Spleen (tissue), 11 donors: Measurements from ENCODE around the gene C1orf159. TPM values are rescaled to one million over a fixed set of nuclear protein-coding genes. Genes with fewer than 3 reads are reported as not detected.

Experiments
- DNase-seq: peaks from one replicate; pipeline ENCODE4 v3.0.0-alpha.2; 2020
- H3K27ac ChIP-seq, 8 donors: fragments of 200-600 bp; sonication (generic) in 7 of 8; 1 replicate in 4 of 8; 2 replicates in 4 of 8; pipeline versions ENCODE4 v1.5.0 to v1.8.0; 2016 to 2021; ENCODE audit warnings: inconsistent platforms in 4 of 8, mild to moderate bottlenecking in 4 of 8, moderate library complexity in 1 of 8
- H3K27me3 ChIP-seq, 7 donors: fragments of 200-600 bp; sonication (generic) in 6 of 7; replicated peaks in 1 of 7; 1 replicate in 4 of 7; 2 replicates in 3 of 7; pipeline versions ENCODE4 v1.5.0 to v1.8.0; 2016 to 2021; ENCODE audit warnings: inconsistent platforms in 3 of 7, mild to moderate bottlenecking in 1 of 7
- H3K36me3 ChIP-seq, 6 donors: fragments of 200-600 bp; sonication (generic) in 5 of 6; 1 replicate in 4 of 6; 2 replicates in 2 of 6; pipeline versions ENCODE4 v1.5.0 to v1.8.0; 2016 to 2021; ENCODE audit warnings: inconsistent platforms in 2 of 6
- H3K4me1 ChIP-seq, 6 donors: fragments of 200-600 bp; sonication (generic) in 5 of 6; 1 replicate in 3 of 6; 2 replicates in 3 of 6; pipeline versions ENCODE4 v1.5.0 to v1.8.0; 2016 to 2021; ENCODE audit warnings: inconsistent platforms in 3 of 6
- H3K4me3 ChIP-seq, 8 donors: fragments of 200-600 bp; sonication (generic) in 7 of 8; 1 replicate in 4 of 8; 2 replicates in 4 of 8; pipeline versions ENCODE4 v1.5.0 to v1.8.0; 2016 to 2021; ENCODE audit warnings: inconsistent platforms in 4 of 8, mild to moderate bottlenecking in 4 of 8, moderate library complexity in 2 of 8
- H3K9me3 ChIP-seq, 8 donors: fragments of 200-600 bp; sonication (generic) in 7 of 8; 1 replicate in 4 of 8; 2 replicates in 4 of 8; pipeline versions ENCODE4 v1.5.0 to v1.8.0; 2016 to 2021; ENCODE audit warnings: inconsistent platforms in 4 of 8
- CTCF ChIP-seq, 11 experiments: fragments of 200-600 bp in 7 of 11; fragments of 450-650 bp in 4 of 11; sonication (generic) in 4 of 11; IDR thresholded peaks in 8 of 11; conservative IDR thresholded peaks in 3 of 11; 1 replicate in 7 of 11; 2 replicates in 4 of 11; pipeline versions ENCODE4 v1.4.0 to v1.8.0; 2016 to 2021; ENCODE audit warnings: antibody characterized with exemption in 11 of 11, inconsistent platforms in 4 of 11, mild to moderate bottlenecking in 1 of 11
- POLR2A ChIP-seq, 3 donors: fragments of 450-650 bp; IDR thresholded peaks; one replicate each; pipeline ENCODE4 v1.5.1; 2017; ENCODE audit warnings: antibody characterized with exemption in 3 of 3, mild to moderate bottlenecking in 1 of 3
- POLR2AphosphoS5 ChIP-seq, 3 donors: sonication (generic); formaldehyde crosslinking; IDR thresholded peaks; one replicate each; pipeline ENCODE4 v1.5.1; 2017; ENCODE audit warnings: antibody characterized with exemption in 3 of 3
- WGBS, 5 donors: extraction: QIAGEN DNeasy Blood & Tissue Kit in 3 of 5; methylation state at CpG; one replicate each; pipeline versions ENCODE4 v1.1.5 to v1.1.7; 2013 to 2018; 5-methylcytosine and 5-hydroxymethylcytosine counted together
- intact Hi-C: fragments of 100-400 bp; cut with DNase I; formaldehyde crosslinking; loops from one replicate; pipeline ENCODE4 v1.15.0; 2023; ENCODE audit warnings: low total_unique reads
- polyA plus RNA-seq, 3 donors: library from polyadenylated mRNA; stranded (reverse); fragments of 200-250 nt; gene quantifications; one replicate each; pipeline ENCODE4 v1.2.1, GENCODE V29; 2013
- total RNA-seq, 7 donors: library from RNA; depleted of rRNA in 3 of 7; stranded (reverse); fragments of >200 nt in 3 of 7; fragmentation: NEBNext Ultra II Directional in 4 of 7; extraction: Animal tissue kit (Norgen Biotek cat#: 25700) in 4 of 7; gene quantifications; one replicate each; pipeline versions ENCODE4 v1.1.0 to v1.2.1, GENCODE V29; 2016 to 2021
- donor health status: healthy with polysubstance abuse.
- donor health status: DM: no; HTN: no; CAD: no; lungs with moderate emphysema.
- donor health status: DM: no; HTN: no; CAD: no.
- donor health status: Bipolar disorder and iron deficiency.
- donor health status: healthy.
- donor health status: DM: no; HTN: no; CAD: no.
- donor health status: DM: yes; HTN: yes; CAD: no.

The C1orf159 gene
- total and polyA plus RNA-seq, 10 donors, result 8.5 to 25.7 (median 18.8) TPM

DNA sequence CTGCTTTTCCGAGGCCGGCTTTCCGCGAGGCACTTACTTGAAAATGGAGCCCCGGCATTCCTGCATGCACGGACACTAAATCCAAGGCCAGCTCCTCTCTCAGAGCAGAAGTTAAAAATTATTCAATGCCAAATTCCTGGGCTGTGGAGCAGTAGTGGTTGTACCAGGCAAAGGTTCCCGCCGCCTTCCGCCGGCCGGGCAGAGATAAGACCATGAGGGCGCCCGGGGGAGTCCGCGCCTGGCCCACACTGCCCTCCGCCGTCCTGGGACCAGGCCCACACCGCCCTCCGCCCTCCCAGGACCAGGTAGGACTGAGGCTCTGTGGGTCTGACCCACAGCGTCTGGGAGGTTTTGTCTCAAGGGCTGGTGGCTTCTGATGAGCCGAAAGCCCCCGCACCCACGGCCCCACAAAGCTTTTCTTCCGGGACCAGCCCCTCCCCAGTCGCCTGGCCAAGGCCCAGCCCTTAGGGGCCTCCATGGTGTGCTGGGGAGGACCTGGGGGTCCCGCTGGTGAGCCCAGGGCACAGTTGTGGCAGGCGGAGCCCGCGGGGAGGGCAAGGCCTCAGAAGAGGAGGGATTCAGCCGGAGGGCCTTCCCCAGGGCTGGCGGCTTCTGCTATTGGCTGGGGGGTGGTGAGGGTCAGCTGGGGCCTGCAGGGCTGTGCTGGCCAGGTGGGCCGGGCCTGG lies 12.7 kb upstream of the C1orf159 start:
- peaks cover 0 to 7% (median 0%) of the 10 kb centered on the region in 7 donors for H3K27me3 ChIP-seq
- peak; percentile 49 for DNase-seq
- no peaks in the 10 kb centered on the region for H3K4me1 ChIP-seq
- TF ChIP-seq CTCF (IDR thresholded peaks at IDR 0.05 in 8 of 11, conservative IDR thresholded peaks at IDR 0.05 in 3 of 11) (no peak), POLR2A (IDR thresholded peaks at IDR 0.05) (no peak), POLR2AphosphoS5 (IDR thresholded peaks at IDR 0.05) (no peak)
- H3K4me3 ChIP-seq, result no peak overlapping the region
- H3K36me3 ChIP-seq, result no peaks in the 10 kb centered on the region
- H3K9me3 ChIP-seq, result no peaks in the 10 kb centered on the region
- 84 to 88% (median 87%) methylated on average over 25 to 32 of the region's 32 CpGs for WGBS, 5 donors
- H3K27ac ChIP-seq, result no peak overlapping the region
- intact Hi-C loops, result no loop called here

- Histone ChIP-seq H3K9me3 (no peaks in the 10 kb centered on the region), H3K27me3 (peaks cover 0 to 7% (median 0%) of the 10 kb centered on the region in 7 donors), H3K27ac (no peak overlapping the region), H3K4me1 (peaks cover 0 to 7% (median 1%) of the 10 kb centered on the region in 6 donors), H3K36me3 (no peaks in the 10 kb centered on the region), H3K4me3 (no peak overlapping the region)
- intact Hi-C loops, result no loop called here
- 87 to 94% (median 88%) methylated on average over 28 to 45 of the region's 45 CpGs for WGBS, 5 donors
- TF ChIP-seq POLR2AphosphoS5 (IDR thresholded peaks at IDR 0.05), result no peak
- no peak for TF ChIP-seq POLR2A (IDR thresholded peaks at IDR 0.05)
- no peak for TF ChIP-seq CTCF (IDR thresholded peaks at IDR 0.05 in 8 of 11, conservative IDR thresholded peaks at IDR 0.05 in 3 of 11)
- no peak for DNase-seq
Observed at GRCh38 chr1:1127551-1128451, 11.9 kb upstream of the C1orf159 start.

GRCh38 chr1:1125945-1126344 lies 10.1 kb upstream of the C1orf159 start:
- Histone ChIP-seq H3K4me1 (peaks cover 4 to 21% (median 14%) of the 10 kb centered on the region in 6 donors), H3K36me3 (no peaks in the 10 kb centered on the region), H3K27ac (no peak overlapping the region), H3K9me3 (no peaks in the 10 kb centered on the region), H3K27me3 (peaks cover 0 to 23% (median 5%) of the 10 kb centered on the region in 7 donors), H3K4me3 (no peak overlapping the region)
- no peak for DNase-seq
- WGBS, 5 donors, result 82 to 95% (median 87%) methylated on average over 18 of the region's 18 CpGs
- intact Hi-C loops, result no loop called here
- TF ChIP-seq CTCF (IDR thresholded peaks at IDR 0.05 in 8 of 11, conservative IDR thresholded peaks at IDR 0.05 in 3 of 11), result no peak
- TF ChIP-seq POLR2A (IDR thresholded peaks at IDR 0.05), result no peak
- TF ChIP-seq POLR2AphosphoS5 (IDR thresholded peaks at IDR 0.05), result no peak
